Measurements from ENCODE around the gene SLC20A1. TPM values are rescaled to one million over a fixed set of nuclear protein-coding genes. Genes with fewer than 3 reads are reported as not detected.

Gene SLC20A1
- total and polyA plus RNA-seq, 3 donors from 2014 or later, result 30.2 to 47.8 (median 38.7) TPM

GRCh38 chr2:112709703-112710102 lies 64.0 kb downstream of the SLC20A1 start:
- TF ChIP-seq, protein P1, sequence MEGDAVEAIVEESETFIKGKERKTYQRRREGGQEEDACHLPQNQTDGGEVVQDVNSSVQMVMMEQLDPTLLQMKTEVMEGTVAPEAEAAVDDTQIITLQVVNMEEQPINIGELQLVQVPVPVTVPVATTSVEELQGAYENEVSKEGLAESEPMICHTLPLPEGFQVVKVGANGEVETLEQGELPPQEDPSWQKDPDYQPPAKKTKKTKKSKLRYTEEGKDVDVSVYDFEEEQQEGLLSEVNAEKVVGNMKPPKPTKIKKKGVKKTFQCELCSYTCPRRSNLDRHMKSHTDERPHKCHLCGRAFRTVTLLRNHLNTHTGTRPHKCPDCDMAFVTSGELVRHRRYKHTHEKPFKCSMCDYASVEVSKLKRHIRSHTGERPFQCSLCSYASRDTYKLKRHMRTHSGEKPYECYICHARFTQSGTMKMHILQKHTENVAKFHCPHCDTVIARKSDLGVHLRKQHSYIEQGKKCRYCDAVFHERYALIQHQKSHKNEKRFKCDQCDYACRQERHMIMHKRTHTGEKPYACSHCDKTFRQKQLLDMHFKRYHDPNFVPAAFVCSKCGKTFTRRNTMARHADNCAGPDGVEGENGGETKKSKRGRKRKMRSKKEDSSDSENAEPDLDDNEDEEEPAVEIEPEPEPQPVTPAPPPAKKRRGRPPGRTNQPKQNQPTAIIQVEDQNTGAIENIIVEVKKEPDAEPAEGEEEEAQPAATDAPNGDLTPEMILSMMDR (IDR thresholded peaks at IDR 0.05), result no peak
- no peak for TF ChIP-seq POLR2A (IDR thresholded peaks at IDR 0.05)
- no peak for DNase-seq
- Histone ChIP-seq H3K4me3 (no peak overlapping the region), H3K4me1 (peaks cover 7% of the 10 kb centered on the region), H3K27me3 (no peaks in the 10 kb centered on the region), H3K36me3 (ENCODE audit: low read depth, missing control alignments) (no peaks in the 10 kb centered on the region), H3K9me3 (no peaks in the 10 kb centered on the region), H3K27ac (no peak overlapping the region)
- intact Hi-C loops (cut with DNase I; ENCODE audit: low total_unique reads), result no loop called here
- WGBS, 2 donors, result 76 to 92% methylated on average over 6 of the region's 6 CpGs

DNA sequence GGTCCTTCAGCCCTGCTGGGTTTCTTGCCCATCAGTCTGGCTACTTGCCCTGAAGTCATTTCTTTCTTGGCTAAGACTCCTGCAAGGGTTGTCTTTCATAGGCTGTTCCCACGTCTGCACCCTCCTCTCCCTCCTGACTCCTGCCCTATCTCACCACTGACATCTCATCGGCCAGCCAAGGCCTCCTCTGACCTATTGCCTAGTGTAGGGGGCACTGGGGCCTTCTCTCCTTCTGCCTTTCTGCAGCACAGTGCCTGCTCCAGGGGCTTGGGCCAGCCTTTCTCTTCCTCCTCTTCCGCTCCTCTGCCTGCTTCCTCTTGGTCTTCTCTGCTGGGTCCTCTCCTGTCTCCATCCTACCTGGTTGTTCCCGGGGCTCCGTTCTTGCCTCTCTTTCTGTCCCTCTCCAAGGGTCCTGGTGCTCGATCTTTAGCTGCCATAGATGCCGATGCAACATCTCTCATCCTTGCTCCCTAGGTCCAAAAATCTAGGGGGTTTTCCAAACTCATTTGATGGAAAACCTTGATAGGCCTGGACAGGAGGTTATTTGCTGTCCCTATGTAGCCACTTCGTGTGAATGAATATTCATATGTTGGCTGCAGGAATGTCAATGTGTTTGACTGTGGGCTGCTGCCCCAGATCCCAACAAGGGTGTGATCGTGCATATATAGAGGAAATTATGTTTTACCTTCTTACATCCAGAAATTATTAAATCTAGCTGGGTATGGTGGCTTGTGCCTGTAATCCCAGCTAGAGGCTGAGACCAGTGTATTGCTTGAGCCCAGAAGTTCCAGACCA lies 65.4 kb downstream of the SLC20A1 start:
- intact Hi-C loops (cut with DNase I; ENCODE audit: low total_unique reads), result no loop called here
- 85 to 86% methylated on average over 9 of the region's 9 CpGs for WGBS, 2 donors
- no peak overlapping the region for H3K4me3 ChIP-seq
- H3K27me3 ChIP-seq, result no peaks in the 10 kb centered on the region
- TF ChIP-seq, protein P1 (IDR thresholded peaks at IDR 0.05), result no peak
- TF ChIP-seq POLR2A (IDR thresholded peaks at IDR 0.05), result no peak
- H3K36me3 ChIP-seq (ENCODE audit: low read depth, missing control alignments), result no peaks in the 10 kb centered on the region
- DNase-seq, result no peak
- no peak overlapping the region for H3K27ac ChIP-seq
- peaks cover 7% of the 10 kb centered on the region for H3K4me1 ChIP-seq
- no peaks in the 10 kb centered on the region for H3K9me3 ChIP-seq

DNA sequence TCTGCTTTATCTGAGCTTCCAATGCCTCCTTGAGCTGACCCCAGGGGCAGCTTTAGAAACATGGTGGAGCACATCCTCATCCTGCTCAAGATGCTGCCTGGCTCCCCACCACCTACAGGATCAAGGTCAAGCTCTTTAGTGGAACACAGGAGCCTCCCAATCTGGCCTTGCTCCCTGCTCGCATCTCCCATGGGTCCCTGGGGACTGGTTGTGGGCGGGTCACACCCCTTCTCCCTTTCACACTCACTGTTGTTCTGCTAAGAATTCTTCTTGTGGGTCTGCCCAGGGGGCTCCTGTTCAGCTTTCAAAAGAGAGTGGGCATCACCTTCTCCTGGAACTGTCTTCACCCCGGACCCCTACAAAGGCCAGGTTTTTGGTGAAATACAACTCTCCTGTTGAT lies 66.7 kb downstream of the SLC20A1 start:
- Histone ChIP-seq H3K9me3 (no peaks in the 10 kb centered on the region), H3K4me3 (no peak overlapping the region), H3K4me1 (peaks cover 7% of the 10 kb centered on the region), H3K27me3 (no peaks in the 10 kb centered on the region), H3K27ac (no peak overlapping the region), H3K36me3 (ENCODE audit: low read depth, missing control alignments) (no peaks in the 10 kb centered on the region)
- TF ChIP-seq POLR2A (IDR thresholded peaks at IDR 0.05), result no peak
- TF ChIP-seq, protein P1 (IDR thresholded peaks at IDR 0.05), result no peak
- WGBS, 2 donors, result 66 to 72% methylated on average over 3 of the region's 3 CpGs
- intact Hi-C loops (cut with DNase I; ENCODE audit: low total_unique reads), result no loop called here
- no peak for DNase-seq

- Histone ChIP-seq H3K4me3 (no peak overlapping the region), H3K27ac (no peak overlapping the region), H3K36me3 (ENCODE audit: low read depth, missing control alignments) (no peaks in the 10 kb centered on the region), H3K4me1 (peaks cover 7% of the 10 kb centered on the region), H3K9me3 (no peaks in the 10 kb centered on the region), H3K27me3 (no peaks in the 10 kb centered on the region)
- no peak for TF ChIP-seq POLR2A (IDR thresholded peaks at IDR 0.05)
- TF ChIP-seq, protein P1 (IDR thresholded peaks at IDR 0.05), result no peak
- intact Hi-C loops (cut with DNase I; ENCODE audit: low total_unique reads), result no loop called here
- no peak for DNase-seq
- 38 to 41% methylated on average over 17 of the region's 17 CpGs for WGBS, 2 donors
Observed at GRCh38 chr2:112712903-112713584, 67.3 kb downstream of the SLC20A1 start.

Other genes starting within 250 kb of the SLC20A1 start
- 10 to 100 TPM; 33.0 to 57.2 TPM for gene RGPD8, start 212.3 kb upstream of the SLC20A1 start, total RNA-seq
- gene RGPD8, start 212.3 kb upstream of the SLC20A1 start, polyA plus RNA-seq (ENCODE audit: insufficient read depth, low read depth, low replicate concordance), result 28.0 TPM
- gene TTL, start 163.8 kb upstream of the SLC20A1 start, total RNA-seq, result 10 to 100 TPM; 11.4 to 14.3 TPM
- 12.2 TPM for gene TTL, start 163.8 kb upstream of the SLC20A1 start, polyA plus RNA-seq (ENCODE audit: insufficient read depth, low read depth, low replicate concordance)
- 10 to 100 TPM; 26.9 to 29.8 TPM for gene POLR1B, start 103.5 kb upstream of the SLC20A1 start, total RNA-seq
- gene POLR1B, start 103.5 kb upstream of the SLC20A1 start, polyA plus RNA-seq (ENCODE audit: insufficient read depth, low read depth, low replicate concordance), result 59.2 TPM
- 10 to 100 TPM; 49.0 to 51.3 TPM for gene CHCHD5, start 61.3 kb upstream of the SLC20A1 start, total RNA-seq
- 98.9 TPM for gene CHCHD5, start 61.3 kb upstream of the SLC20A1 start, polyA plus RNA-seq (ENCODE audit: insufficient read depth, low read depth, low replicate concordance)
- 1 to 10 TPM; 2.8 to 2.9 TPM for gene NT5DC4, start 75.1 kb downstream of the SLC20A1 start, total RNA-seq
- 4.2 TPM for gene NT5DC4, start 75.1 kb downstream of the SLC20A1 start, polyA plus RNA-seq (ENCODE audit: insufficient read depth, low read depth, low replicate concordance)
- 10 to 100 TPM in 1 of 2 donors, 1 to 10 TPM in 1; 7.1 to 11.0 TPM for gene CKAP2L, start 118.7 kb downstream of the SLC20A1 start, total RNA-seq
- 9.5 TPM for gene CKAP2L, start 118.7 kb downstream of the SLC20A1 start, polyA plus RNA-seq (ENCODE audit: insufficient read depth, low read depth, low replicate concordance)
- 10 to 100 TPM; 21.4 to 36.5 TPM for gene IL1A, start 138.6 kb downstream of the SLC20A1 start, total RNA-seq
- gene IL1A, start 138.6 kb downstream of the SLC20A1 start, polyA plus RNA-seq (ENCODE audit: insufficient read depth, low read depth, low replicate concordance), result 15.8 TPM
- gene IL1B, start 190.8 kb downstream of the SLC20A1 start, total RNA-seq, result under 1 TPM; 0.62 to 0.63 TPM
- gene IL1B, start 190.8 kb downstream of the SLC20A1 start, polyA plus RNA-seq (ENCODE audit: insufficient read depth, low read depth, low replicate concordance), result 1.8 TPM